Osteocyte (in vitro differentiated cells): ENCODE results near the gene ANKK1. TPM values are rescaled to one million over a fixed set of nuclear protein-coding genes. Genes with fewer than 3 reads are reported as not detected.

Source experiments
- DNase-seq: peaks from one replicate; pipeline ENCODE4 v3.0.0; 2021; ENCODE audit warnings: mixed read lengths; ENCODE audit not compliant: unreplicated experiment; ENCODE audit errors: extremely low spot score
- H3K27ac Mint-ChIP-seq: one replicate; pipeline ENCODE4 v1.8.0; 2021; ENCODE audit warnings: mild to moderate bottlenecking, mixed read lengths; ENCODE audit not compliant: unreplicated experiment
- H3K27me3 Mint-ChIP-seq: one replicate; pipeline ENCODE4 v1.8.0; 2021; ENCODE audit warnings: mixed read lengths; ENCODE audit not compliant: unreplicated experiment
- H3K36me3 Mint-ChIP-seq: one replicate; pipeline ENCODE4 v1.8.0; 2021; ENCODE audit warnings: mixed read lengths; ENCODE audit not compliant: unreplicated experiment
- H3K4me1 Mint-ChIP-seq: one replicate; pipeline ENCODE4 v1.8.0; 2021; ENCODE audit warnings: mixed read lengths; ENCODE audit not compliant: unreplicated experiment
- H3K4me3 Mint-ChIP-seq: one replicate; pipeline ENCODE4 v1.8.0; 2021; ENCODE audit warnings: mild to moderate bottlenecking, moderate library complexity, mixed read lengths; ENCODE audit not compliant: unreplicated experiment
- H3K9me3 Mint-ChIP-seq: one replicate; pipeline ENCODE4 v1.8.0; 2021; ENCODE audit warnings: mixed read lengths; ENCODE audit not compliant: unreplicated experiment
- CTCF ChIP-seq: fragments of 200-600 bp; sonication (generic); IDR thresholded peaks from 2 replicates; pipeline ENCODE4 v1.5.0; 2021; ENCODE audit warnings: antibody characterized with exemption, mild to moderate bottlenecking, moderate library complexity
- total RNA-seq: library from RNA; stranded (reverse); gene quantifications from 2 replicates; pipeline ENCODE4 v1.2.1, GENCODE V29; 2021

Gene ANKK1
- total RNA-seq, 1 donor from 2014 or later, result not detected

DNA sequence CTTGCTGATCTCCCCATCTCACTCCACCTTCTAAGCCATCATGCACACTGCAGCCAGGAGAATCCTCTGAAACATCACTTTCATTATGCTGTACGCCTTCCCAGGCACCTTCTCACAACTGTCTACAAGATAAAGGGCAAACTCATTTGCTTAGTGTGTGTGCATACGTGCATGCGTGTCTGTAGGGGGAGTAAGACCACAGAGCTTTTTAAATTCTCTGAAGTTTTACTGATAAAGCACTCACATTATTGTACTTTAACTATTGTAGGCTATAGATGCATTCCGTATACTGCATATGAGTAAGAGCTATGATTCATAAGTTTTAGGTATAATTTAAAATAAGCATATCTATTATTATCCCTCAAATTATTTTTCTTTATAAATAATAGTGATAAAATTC is 15.3 kb upstream of the ANKK1 start:
- H3K4me1 Mint-ChIP-seq, result no peaks in the 10 kb centered on the region
- peak; percentile 12 for TF ChIP-seq CTCF
- H3K36me3 Mint-ChIP-seq, result peaks cover 4% of the 10 kb centered on the region
- H3K27ac Mint-ChIP-seq, result no peak overlapping the region
- no peak overlapping the region for H3K4me3 Mint-ChIP-seq
- peaks cover 5% of the 10 kb centered on the region for H3K27me3 Mint-ChIP-seq
- DNase-seq, result no peak
- no peaks in the 10 kb centered on the region for H3K9me3 Mint-ChIP-seq

- Mint-ChIP-seq H3K4me1 (peaks cover 4% of the 10 kb centered on the region), H3K27ac (no peak overlapping the region), H3K27me3 (peaks cover 5% of the 10 kb centered on the region)
Measured at GRCh38 chr11:113373306-113373705, 14.3 kb upstream of the ANKK1 start.

GRCh38 chr11:113373981-113374560 is 13.5 kb upstream of the ANKK1 start:
- peaks cover 5% of the 10 kb centered on the region for H3K27me3 Mint-ChIP-seq
- no peaks in the 10 kb centered on the region for H3K9me3 Mint-ChIP-seq
- no peaks in the 10 kb centered on the region for H3K36me3 Mint-ChIP-seq
- TF ChIP-seq CTCF, result no peak
- H3K27ac Mint-ChIP-seq, result no peak overlapping the region
- H3K4me3 Mint-ChIP-seq, result no peak overlapping the region
- no peak for DNase-seq
- peaks cover 4% of the 10 kb centered on the region for H3K4me1 Mint-ChIP-seq

More at GRCh38 chr11:113373306-113373705, 14.3 kb upstream of the ANKK1 start:
- no peaks in the 10 kb centered on the region for H3K9me3 Mint-ChIP-seq
- no peak overlapping the region for H3K4me3 Mint-ChIP-seq
- peaks cover 2% of the 10 kb centered on the region for H3K36me3 Mint-ChIP-seq
- no peak for TF ChIP-seq CTCF
- no peak for DNase-seq

DNA sequence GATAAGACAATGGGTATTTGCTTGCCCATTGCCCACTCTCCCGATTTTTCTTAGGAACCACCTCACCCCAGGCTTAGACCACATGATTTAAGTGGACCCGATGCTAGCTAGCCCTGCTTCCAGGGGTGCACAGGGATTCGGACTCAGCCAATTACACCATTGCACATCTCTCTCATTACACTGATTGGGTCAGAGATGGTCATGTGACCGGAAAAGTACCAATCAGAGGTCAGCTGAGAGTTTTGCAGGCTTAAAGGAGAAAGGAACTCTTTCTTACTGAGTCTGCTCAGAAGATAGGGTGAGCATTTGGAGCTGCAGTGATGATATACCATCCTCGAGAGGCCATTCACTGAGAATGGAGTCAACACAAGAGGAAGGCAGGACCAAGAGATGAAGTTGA is 12.2 kb upstream of the ANKK1 start:
- no peak overlapping the region for H3K4me3 Mint-ChIP-seq
- peaks cover 5% of the 10 kb centered on the region for H3K27me3 Mint-ChIP-seq
- no peak for DNase-seq
- TF ChIP-seq CTCF, result no peak
- H3K4me1 Mint-ChIP-seq, result peaks cover 4% of the 10 kb centered on the region
- H3K9me3 Mint-ChIP-seq, result no peaks in the 10 kb centered on the region
- H3K27ac Mint-ChIP-seq, result no peak overlapping the region
- H3K36me3 Mint-ChIP-seq, result no peaks in the 10 kb centered on the region

GRCh38 chr11:113376156-113376555 is 11.4 kb upstream of the ANKK1 start:
- H3K4me3 Mint-ChIP-seq, result no peak overlapping the region
- H3K4me1 Mint-ChIP-seq, result peaks cover 4% of the 10 kb centered on the region
- no peaks in the 10 kb centered on the region for H3K9me3 Mint-ChIP-seq
- H3K27ac Mint-ChIP-seq, result no peak overlapping the region
- no peak for DNase-seq
- no peaks in the 10 kb centered on the region for H3K36me3 Mint-ChIP-seq
- no peak for TF ChIP-seq CTCF
- peaks cover 5% of the 10 kb centered on the region for H3K27me3 Mint-ChIP-seq
